GM12801 (cell line): ENCODE measurements around the gene GNAI1.

Experiments used
- CTCF ChIP-seq: IDR thresholded peaks from one replicate; pipeline ENCODE4 v1.5.1; 2011; ENCODE audit warnings: control low read depth; ENCODE audit not compliant: insufficient read length; ENCODE audit errors: extremely low read depth

GNAI1 gene

GRCh38 chr7:80206763-80207162 lies 72.1 kb downstream of the GNAI1 start:
- TF ChIP-seq CTCF, result no peak

- no peak for TF ChIP-seq CTCF
Measured at GRCh38 chr7:80207501-80207900, 72.9 kb downstream of the GNAI1 start.

- no peak for TF ChIP-seq CTCF
Measured at GRCh38 chr7:80208700-80209099, 74.1 kb downstream of the GNAI1 start.

GRCh38 chr7:80210400-80210799 lies 75.8 kb downstream of the GNAI1 start:
- TF ChIP-seq CTCF, result no peak

- no peak for TF ChIP-seq CTCF
Measured at GRCh38 chr7:80213814-80214213, 79.2 kb downstream of the GNAI1 start.

GRCh38 chr7:80215734-80216133 lies 81.1 kb downstream of the GNAI1 start:
- no peak for TF ChIP-seq CTCF

GRCh38 chr7:80216996-80217842 lies 82.6 kb downstream of the GNAI1 start:
- TF ChIP-seq CTCF, result no peak

GRCh38 chr7:80218723-80219122 lies 84.1 kb downstream of the GNAI1 start:
- TF ChIP-seq CTCF, result no peak
